VCaP (cell line): ENCODE results near the gene TPO.

Experiments used
- H3K27ac ChIP-seq: fragments of 450-650 bp; 2 replicates; pipeline ENCODE4 v1.5.1; 2017
- TF ChIP-seq, protein P1 (sequence below): fragments of 450-650 bp; conservative IDR thresholded peaks from 2 replicates; pipeline ENCODE4 v1.5.1; 2017; ENCODE audit warnings: mild to moderate bottlenecking, moderate library complexity

Gene TPO

GRCh38 chr2:1505031-1505441 lies 91.8 kb downstream of the TPO start:
- H3K27ac ChIP-seq = no peak overlapping the region
- TF ChIP-seq, protein P1, sequence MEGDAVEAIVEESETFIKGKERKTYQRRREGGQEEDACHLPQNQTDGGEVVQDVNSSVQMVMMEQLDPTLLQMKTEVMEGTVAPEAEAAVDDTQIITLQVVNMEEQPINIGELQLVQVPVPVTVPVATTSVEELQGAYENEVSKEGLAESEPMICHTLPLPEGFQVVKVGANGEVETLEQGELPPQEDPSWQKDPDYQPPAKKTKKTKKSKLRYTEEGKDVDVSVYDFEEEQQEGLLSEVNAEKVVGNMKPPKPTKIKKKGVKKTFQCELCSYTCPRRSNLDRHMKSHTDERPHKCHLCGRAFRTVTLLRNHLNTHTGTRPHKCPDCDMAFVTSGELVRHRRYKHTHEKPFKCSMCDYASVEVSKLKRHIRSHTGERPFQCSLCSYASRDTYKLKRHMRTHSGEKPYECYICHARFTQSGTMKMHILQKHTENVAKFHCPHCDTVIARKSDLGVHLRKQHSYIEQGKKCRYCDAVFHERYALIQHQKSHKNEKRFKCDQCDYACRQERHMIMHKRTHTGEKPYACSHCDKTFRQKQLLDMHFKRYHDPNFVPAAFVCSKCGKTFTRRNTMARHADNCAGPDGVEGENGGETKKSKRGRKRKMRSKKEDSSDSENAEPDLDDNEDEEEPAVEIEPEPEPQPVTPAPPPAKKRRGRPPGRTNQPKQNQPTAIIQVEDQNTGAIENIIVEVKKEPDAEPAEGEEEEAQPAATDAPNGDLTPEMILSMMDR = no peak

- no peak overlapping the region for H3K27ac ChIP-seq
- TF ChIP-seq, protein P1 = no peak
Observed at GRCh38 chr2:1509271-1510065, 96.2 kb downstream of the TPO start.

- H3K27ac ChIP-seq = no peak overlapping the region
- TF ChIP-seq, protein P1 = no peak
Observed at GRCh38 chr2:1510176-1510575, 96.9 kb downstream of the TPO start.

DNA sequence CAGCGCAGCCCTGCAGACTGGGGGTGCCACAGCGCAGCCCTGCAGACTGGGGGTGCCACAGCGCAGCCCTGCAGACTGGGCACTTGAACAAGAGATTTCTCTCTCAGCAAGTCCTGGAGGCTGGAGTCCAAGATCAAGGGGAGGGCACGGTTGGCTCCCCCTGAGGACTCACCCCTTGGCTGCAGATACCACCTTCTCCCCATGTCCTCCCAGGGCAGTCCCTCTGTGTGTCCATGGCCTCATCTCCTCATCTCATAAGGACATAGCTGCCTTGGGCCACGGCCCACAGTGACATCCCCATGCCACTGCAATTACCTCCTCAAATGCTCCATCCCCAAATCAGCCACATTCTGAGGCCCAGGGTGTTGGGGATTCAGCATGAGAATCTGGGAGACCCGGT lies 98.2 kb downstream of the TPO start:
- H3K27ac ChIP-seq = no peak overlapping the region
- TF ChIP-seq, protein P1 = no peak

DNA sequence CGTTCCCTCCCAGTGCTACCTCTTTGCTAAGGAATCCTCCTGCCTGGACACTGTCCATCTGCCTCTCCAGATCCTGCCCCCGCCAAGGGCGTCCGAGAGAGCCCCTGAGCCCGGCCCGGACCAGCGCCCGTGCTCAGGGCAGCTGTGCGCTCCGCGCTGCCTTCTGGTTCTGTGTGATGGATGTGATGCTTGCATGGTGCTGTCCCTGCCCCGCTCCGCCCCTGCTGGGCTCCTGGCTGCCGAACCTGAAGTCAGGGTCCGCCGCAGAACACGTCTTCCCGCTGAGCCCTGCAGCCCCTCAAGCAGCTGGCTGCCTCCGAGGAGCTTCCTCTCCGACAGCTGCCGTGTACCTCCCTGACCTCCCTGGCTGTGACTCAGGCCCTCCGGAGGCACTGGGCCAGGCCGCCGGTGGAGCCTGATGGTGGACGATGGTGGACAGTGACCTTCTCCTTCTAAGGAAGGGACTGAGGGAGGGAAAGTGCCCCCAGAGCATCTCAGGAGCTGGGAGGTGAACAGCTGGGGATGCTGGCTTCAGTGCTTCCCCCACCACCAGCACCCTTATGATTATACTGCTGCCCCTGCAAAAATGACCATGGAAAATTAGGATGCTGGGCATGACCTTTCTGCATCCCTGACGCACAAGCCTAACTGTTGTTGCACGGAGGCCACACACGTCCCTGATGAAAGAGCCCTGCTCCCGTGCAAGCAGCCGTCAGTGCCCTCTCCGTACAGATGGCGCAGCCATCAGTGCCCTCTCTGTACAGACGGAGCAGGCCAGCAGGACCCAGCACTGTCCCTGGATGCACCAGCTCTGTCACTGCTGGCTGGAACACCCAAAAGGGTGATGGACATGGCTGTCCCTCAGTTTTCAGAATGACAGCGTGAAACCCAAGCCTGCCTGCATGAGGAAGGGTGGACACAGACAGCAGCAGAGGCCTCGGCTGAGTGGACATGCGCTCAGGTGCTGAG lies 99.3 kb downstream of the TPO start:
- TF ChIP-seq, protein P1 = no peak
- H3K27ac ChIP-seq = no peak overlapping the region

DNA sequence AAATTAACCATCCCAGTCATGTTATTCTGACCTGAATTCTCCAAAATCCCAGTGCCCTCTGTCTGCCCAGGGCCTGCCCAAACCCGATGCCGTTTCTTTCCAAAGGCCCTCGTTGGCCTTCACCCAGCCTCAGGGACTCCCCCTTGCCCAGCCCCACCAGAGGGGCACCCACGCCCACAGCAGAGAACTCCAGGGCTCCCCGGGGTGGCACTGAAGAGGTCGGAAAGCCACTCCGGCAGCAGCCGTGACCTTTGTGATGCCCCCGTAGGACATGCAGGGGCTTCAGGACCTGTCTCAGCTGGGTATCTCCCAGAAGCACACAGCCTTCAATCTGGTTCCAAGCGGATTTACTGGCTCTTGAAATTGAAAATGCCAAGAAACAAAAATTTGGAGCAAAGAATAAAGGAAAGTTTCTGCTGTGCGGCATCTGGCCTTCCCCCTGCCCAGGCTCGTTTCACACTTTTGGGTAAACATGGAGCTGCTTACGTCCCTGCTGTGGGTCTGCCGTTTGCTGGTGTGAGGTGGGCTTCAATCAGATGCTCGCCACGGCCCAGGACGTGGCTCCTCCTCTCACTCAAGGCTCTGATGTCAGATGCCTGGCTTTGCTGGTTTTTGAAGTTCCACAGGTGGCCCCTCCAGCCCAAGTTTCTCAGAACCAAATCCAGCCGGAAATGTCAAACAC lies 101.3 kb downstream of the TPO start:
- TF ChIP-seq, protein P1 = no peak
- H3K27ac ChIP-seq = no peak overlapping the region

- H3K27ac ChIP-seq = no peak overlapping the region
- TF ChIP-seq, protein P1 = no peak
Observed at GRCh38 chr2:1515073-1515430, 101.8 kb downstream of the TPO start.
